Endothelial cell (in vitro differentiated cells): ENCODE data around the gene IFRD2. TPM values are rescaled to one million over a fixed set of nuclear protein-coding genes. Genes with fewer than 3 reads are reported as not detected.

ENCODE experiments used
- DNase-seq: peaks from one replicate; pipeline ENCODE4 v3.0.0; 2021; ENCODE audit warnings: low spot score
- H3K27ac Mint-ChIP-seq: one replicate; pipeline ENCODE4 v1.8.0; 2021; ENCODE audit warnings: mixed read lengths, inconsistent platforms; ENCODE audit not compliant: unreplicated experiment
- H3K27me3 Mint-ChIP-seq: one replicate; pipeline ENCODE4 v1.8.0; 2021; ENCODE audit warnings: mild to moderate bottlenecking, moderate library complexity, mixed read lengths, inconsistent platforms; ENCODE audit not compliant: unreplicated experiment
- H3K36me3 Mint-ChIP-seq: one replicate; pipeline ENCODE4 v1.8.0; 2021; ENCODE audit warnings: mild to moderate bottlenecking, low read depth, mixed read lengths, inconsistent platforms; ENCODE audit not compliant: unreplicated experiment
- H3K4me1 Mint-ChIP-seq: one replicate; pipeline ENCODE4 v1.8.0; 2021; ENCODE audit warnings: mild to moderate bottlenecking, mixed read lengths, inconsistent platforms; ENCODE audit not compliant: unreplicated experiment
- H3K4me3 Mint-ChIP-seq: one replicate; pipeline ENCODE4 v1.8.0; 2021; ENCODE audit warnings: mild to moderate bottlenecking, mixed read lengths, inconsistent platforms; ENCODE audit not compliant: unreplicated experiment
- H3K9me3 Mint-ChIP-seq: one replicate; pipeline ENCODE4 v1.8.0; 2021; ENCODE audit warnings: mixed read lengths, inconsistent platforms; ENCODE audit not compliant: unreplicated experiment
- CTCF ChIP-seq: fragments of 200-600 bp; sonication (generic); IDR thresholded peaks from one replicate; pipeline ENCODE4 v1.5.0; 2021; ENCODE audit warnings: antibody characterized with exemption; ENCODE audit not compliant: unreplicated experiment
- total RNA-seq: library from RNA; stranded (reverse); fragmentation: NEBNext Ultra II Directional; extraction: Animal tissue kit (Norgen Biotek cat#: 25700); gene quantifications from one replicate; pipeline ENCODE4 v1.2.1, GENCODE V29; 2021; ENCODE audit not compliant: unreplicated experiment

IFRD2 gene
- total RNA-seq, 1 donor from 2014 or later, result 43.2 TPM

- peaks cover 10% of the 10 kb centered on the region for H3K36me3 Mint-ChIP-seq
- peak overlapping the region; percentile 51 for H3K4me3 Mint-ChIP-seq
- H3K27ac Mint-ChIP-seq, result no peak overlapping the region
- no peak for TF ChIP-seq CTCF
- peaks cover 15% of the 10 kb centered on the region for H3K27me3 Mint-ChIP-seq
- DNase-seq, result no peak
- H3K9me3 Mint-ChIP-seq, result no peaks in the 10 kb centered on the region
- peaks cover 12% of the 10 kb centered on the region for H3K4me1 Mint-ChIP-seq
These were observed 2.0 kb downstream of the IFRD2 start for GRCh38 chr3:50290161-50290641.

- Mint-ChIP-seq H3K27ac (no peak overlapping the region), H3K4me1 (peaks cover 12% of the 10 kb centered on the region), H3K4me3 (no peak overlapping the region), H3K9me3 (no peaks in the 10 kb centered on the region), H3K36me3 (peaks cover 10% of the 10 kb centered on the region), H3K27me3 (peaks cover 15% of the 10 kb centered on the region)
- TF ChIP-seq CTCF, result no peak
- DNase-seq, result no peak
These were observed 3.1 kb downstream of the IFRD2 start for GRCh38 chr3:50289130-50289529.

GRCh38 chr3:50288387-50289007, 3.7 kb downstream of the IFRD2 start:
- no peak overlapping the region for H3K4me3 Mint-ChIP-seq
- H3K27me3 Mint-ChIP-seq, result peaks cover 15% of the 10 kb centered on the region
- no peaks in the 10 kb centered on the region for H3K9me3 Mint-ChIP-seq
- H3K36me3 Mint-ChIP-seq, result peaks cover 10% of the 10 kb centered on the region
- H3K27ac Mint-ChIP-seq, result no peak overlapping the region
- TF ChIP-seq CTCF, result no peak
- DNase-seq, result no peak
- peaks cover 12% of the 10 kb centered on the region for H3K4me1 Mint-ChIP-seq

GRCh38 chr3:50287262-50287661, 5.0 kb downstream of the IFRD2 start:
- H3K9me3 Mint-ChIP-seq, result no peaks in the 10 kb centered on the region
- no peak overlapping the region for H3K4me3 Mint-ChIP-seq
- peaks cover 10% of the 10 kb centered on the region for H3K36me3 Mint-ChIP-seq
- H3K27ac Mint-ChIP-seq, result no peak overlapping the region
- peaks cover 6% of the 10 kb centered on the region for H3K4me1 Mint-ChIP-seq
- H3K27me3 Mint-ChIP-seq, result peaks cover 16% of the 10 kb centered on the region
- DNase-seq, result no peak
- TF ChIP-seq CTCF, result no peak
